ENCODE results near the gene PRKX.
"Not testable (repeated sequence)": the region's sequence is repeated elsewhere in the genome, so short reads cannot be mapped to it uniquely, and the experiment has no call there.

Gene PRKX

GRCh38 chrX:3706481-3706880 is 7.0 kb downstream of the PRKX start:
- TF ChIP-seq CTCF (IDR thresholded peaks at IDR 0.05; ENCODE audit: extremely low read depth, insufficient read depth, missing control alignments) = no peak
- DNase-seq (ENCODE audit: low spot score) = no peak
- in situ Hi-C loops (cut with MboI; ENCODE audit: low pct_unique_long_range_greater_than_20kb, low sequenced_read_pairs, unreplicated experiment) = no loop called here

- DNase-seq (ENCODE audit: low spot score); in situ Hi-C loops (cut with MboI; ENCODE audit: low pct_unique_long_range_greater_than_20kb, low sequenced_read_pairs, unreplicated experiment): not testable (repeated sequence)
Observed at GRCh38 chrX:3703251-3703650, 10.2 kb downstream of the PRKX start.

GRCh38 chrX:3702095-3702494 is 11.4 kb downstream of the PRKX start:
- in situ Hi-C loops (cut with MboI; ENCODE audit: low pct_unique_long_range_greater_than_20kb, low sequenced_read_pairs, unreplicated experiment); DNase-seq (ENCODE audit: low spot score): not testable (repeated sequence)

- in situ Hi-C loops (cut with MboI; ENCODE audit: low pct_unique_long_range_greater_than_20kb, low sequenced_read_pairs, unreplicated experiment); DNase-seq (ENCODE audit: low spot score): not testable (repeated sequence)
Observed at GRCh38 chrX:3701445-3701928, 12.0 kb downstream of the PRKX start.

- TF ChIP-seq CTCF (IDR thresholded peaks at IDR 0.05; ENCODE audit: extremely low read depth, insufficient read depth, missing control alignments) = no peak
- in situ Hi-C loops (cut with MboI; ENCODE audit: low pct_unique_long_range_greater_than_20kb, low sequenced_read_pairs, unreplicated experiment) = no loop called here
- peak; percentile 47 for DNase-seq (ENCODE audit: low spot score)
Observed at GRCh38 chrX:3699821-3700381, 13.5 kb downstream of the PRKX start.

GRCh38 chrX:3697701-3698279 is 15.7 kb downstream of the PRKX start:
- no peak for DNase-seq (ENCODE audit: low spot score)
- in situ Hi-C loops (cut with MboI; ENCODE audit: low pct_unique_long_range_greater_than_20kb, low sequenced_read_pairs, unreplicated experiment) = no loop called here
- TF ChIP-seq CTCF (IDR thresholded peaks at IDR 0.05; ENCODE audit: extremely low read depth, insufficient read depth, missing control alignments) = no peak

- TF ChIP-seq CTCF (IDR thresholded peaks at IDR 0.05; ENCODE audit: extremely low read depth, insufficient read depth, missing control alignments) = no peak
- DNase-seq (ENCODE audit: low spot score) = no peak
- in situ Hi-C loops (cut with MboI; ENCODE audit: low pct_unique_long_range_greater_than_20kb, low sequenced_read_pairs, unreplicated experiment) = no loop called here
Observed at GRCh38 chrX:3697220-3697684, 16.2 kb downstream of the PRKX start.

GRCh38 chrX:3695536-3695935 is 17.9 kb downstream of the PRKX start:
- DNase-seq (ENCODE audit: low spot score) = no peak
- in situ Hi-C loops (cut with MboI; ENCODE audit: low pct_unique_long_range_greater_than_20kb, low sequenced_read_pairs, unreplicated experiment) = no loop called here
- no peak for TF ChIP-seq CTCF (IDR thresholded peaks at IDR 0.05; ENCODE audit: extremely low read depth, insufficient read depth, missing control alignments)

Data from GM13977 (cell line).